GM19043 (cell line): ENCODE results near the gene LRTM1.

Experiments used
- ATAC-seq: cut with Tn5 transposase; IDR thresholded peaks from one replicate; pipeline ENCODE4 v1.9.1; 2021; ENCODE audit warnings: low read depth; ENCODE audit not compliant: unreplicated experiment

Gene LRTM1

DNA sequence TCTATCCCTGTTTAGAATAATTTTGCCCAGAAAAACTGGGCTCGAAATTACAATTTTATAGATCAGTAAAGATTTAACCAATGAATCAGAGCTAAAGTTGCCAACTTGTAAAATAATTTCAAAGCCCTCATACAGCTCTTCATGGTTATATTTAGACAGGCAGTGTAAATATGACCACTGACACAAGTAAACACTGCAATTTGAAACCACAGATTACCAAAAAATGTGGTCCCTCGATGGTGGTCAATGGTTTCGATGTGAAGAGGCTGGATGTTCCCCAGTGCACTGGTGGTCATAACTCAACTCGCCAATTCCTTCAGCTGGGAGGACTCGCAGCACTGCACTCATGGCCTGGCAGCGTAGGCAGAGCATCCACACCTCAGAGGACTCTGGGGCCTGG lies 28.6 kb downstream of the LRTM1 start:
- no peak for ATAC-seq

DNA sequence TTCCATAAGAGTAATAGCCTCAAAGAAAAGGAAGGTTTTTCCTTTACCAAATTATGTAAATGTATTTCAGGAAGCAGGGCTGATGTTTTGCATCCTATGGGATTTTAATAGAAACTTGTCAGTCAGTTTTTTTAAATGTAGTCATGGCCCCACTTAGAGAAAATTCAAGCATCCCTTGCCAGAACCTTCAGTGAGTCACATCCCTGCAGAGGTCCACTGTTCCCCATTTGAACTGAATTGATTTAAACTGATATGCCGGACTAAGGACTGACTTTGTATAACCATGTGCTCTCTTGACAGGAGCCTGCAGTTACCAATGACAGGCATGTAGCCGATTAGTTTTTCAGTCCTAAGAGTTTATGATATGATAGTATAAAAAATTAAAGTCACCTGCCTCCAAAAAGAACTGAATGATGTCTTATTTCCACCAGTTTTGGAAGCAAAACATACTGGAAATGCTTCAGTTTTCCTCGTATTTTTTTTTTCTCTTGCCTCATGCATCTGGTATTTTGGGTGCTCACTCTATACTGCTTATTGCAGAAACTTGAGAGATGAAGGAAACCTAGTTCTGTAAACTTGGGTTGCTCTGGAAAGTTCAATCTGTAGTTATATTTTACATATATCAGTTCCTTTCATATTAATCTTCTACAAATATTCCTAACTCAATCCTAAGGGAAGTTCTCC lies 30.7 kb downstream of the LRTM1 start:
- ATAC-seq: no peak

DNA sequence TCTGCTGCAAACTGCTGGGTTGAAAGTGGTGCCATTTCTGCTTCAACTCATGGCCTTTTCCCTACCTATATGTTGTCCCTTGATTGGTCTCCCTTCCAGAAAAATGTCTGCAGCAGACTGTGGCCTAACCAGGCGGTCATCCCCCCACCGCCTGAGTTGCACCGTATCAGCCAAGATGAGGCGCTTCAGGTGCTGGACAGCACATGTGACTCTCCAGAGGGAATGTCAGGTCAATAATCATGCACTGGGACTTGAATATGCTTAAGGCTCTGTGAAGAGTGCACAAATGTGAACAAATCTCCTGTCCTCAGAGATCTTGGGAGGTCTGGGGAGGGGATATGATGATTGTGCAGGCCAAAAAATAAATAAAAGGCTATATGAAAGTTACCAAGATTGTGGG lies 32.2 kb downstream of the LRTM1 start:
- no peak for ATAC-seq

DNA sequence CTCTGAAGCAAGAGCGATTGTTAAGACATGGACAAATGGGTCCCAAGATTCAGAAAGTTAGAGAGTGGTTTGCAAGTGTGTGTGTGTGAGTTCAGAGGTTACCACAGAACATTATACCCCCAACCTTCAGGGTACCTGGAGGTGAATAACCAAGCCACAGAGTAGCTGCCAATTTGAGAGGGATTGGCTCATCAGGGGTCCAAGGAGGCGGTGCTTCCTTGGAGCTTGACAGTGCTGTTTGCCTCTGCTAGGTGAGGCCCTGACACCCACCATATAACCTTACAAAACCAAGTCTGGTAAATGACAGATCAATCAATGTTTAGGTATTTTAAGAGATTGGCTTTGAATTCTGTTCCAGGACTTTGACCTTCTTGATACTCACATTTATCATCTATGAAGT lies 35.7 kb downstream of the LRTM1 start:
- no peak for ATAC-seq

DNA sequence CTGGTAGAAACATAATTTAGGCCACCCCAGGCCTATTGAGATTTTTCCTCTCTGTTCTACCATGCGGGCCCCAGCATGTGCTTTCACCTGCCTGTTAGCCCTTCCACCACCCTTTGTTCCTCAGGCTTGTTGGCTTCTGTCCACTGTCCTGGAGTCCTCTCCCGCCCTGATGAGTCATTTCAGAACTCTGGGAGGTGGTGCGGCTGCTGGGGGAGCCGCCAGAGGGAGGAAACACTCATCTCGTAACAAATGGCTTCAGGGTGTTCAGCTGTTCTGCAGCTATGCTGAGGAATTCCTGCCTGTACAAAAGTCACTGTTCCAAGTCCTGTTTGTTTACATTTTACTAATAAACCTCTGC lies 36.3 kb downstream of the LRTM1 start:
- ATAC-seq: no peak

DNA sequence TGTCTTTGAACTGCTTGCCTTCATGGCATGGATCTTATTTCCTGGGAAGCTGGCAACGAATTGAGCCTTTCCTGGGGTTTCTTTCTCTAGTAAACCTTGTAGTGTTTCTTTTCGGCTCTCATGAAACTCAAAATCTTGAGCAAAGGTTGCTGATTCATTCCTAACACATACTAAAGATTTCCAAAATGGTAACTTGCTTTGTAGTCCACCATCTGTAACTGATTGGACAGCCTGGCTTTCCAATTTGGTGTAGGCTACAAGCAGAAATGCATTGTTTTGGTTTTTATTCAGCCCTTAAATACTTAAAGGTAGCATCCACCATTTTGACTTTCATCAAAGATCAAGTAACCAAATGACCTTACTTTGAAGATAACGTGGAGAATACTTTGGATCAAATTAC lies 38.1 kb downstream of the LRTM1 start:
- no peak for ATAC-seq

DNA sequence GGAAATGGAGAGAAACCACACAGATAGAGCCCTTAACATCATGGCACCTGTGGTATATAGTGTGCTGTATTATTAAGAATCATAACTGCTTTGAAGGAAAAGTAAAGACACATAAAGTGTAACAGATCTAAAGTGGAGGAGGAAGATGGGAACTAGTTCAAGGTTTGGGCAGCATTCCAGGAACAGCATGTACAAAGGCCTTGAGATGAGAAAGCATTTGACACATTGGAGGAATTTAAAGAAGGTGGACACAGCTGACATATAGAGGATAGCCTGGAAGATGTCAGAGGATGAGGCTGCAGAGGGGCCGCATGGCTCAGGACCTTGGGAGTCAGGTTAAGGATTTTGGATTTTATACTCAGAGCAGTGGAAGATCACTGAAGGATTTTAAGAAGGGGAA lies 39.0 kb downstream of the LRTM1 start:
- no peak for ATAC-seq

DNA sequence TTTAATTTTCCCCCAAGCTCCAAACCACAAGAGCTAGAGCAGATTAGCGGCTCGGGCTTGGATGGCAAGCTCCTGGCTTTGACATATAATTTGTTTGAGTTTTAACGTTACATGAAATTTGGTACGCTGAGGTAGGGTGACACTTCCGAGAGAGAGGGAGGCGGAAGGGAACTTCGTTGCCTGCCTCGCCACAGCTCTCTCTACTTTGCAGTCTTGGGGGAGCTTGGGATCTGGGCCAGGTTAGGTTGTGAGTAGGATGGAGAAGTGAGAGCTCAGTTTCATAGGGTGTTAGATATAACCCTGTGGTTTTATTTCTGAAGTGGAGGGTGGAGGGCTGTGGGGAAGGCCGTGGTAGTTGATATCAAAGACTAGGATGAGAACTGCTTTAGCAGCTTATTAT lies 39.7 kb downstream of the LRTM1 start:
- no peak for ATAC-seq

DNA sequence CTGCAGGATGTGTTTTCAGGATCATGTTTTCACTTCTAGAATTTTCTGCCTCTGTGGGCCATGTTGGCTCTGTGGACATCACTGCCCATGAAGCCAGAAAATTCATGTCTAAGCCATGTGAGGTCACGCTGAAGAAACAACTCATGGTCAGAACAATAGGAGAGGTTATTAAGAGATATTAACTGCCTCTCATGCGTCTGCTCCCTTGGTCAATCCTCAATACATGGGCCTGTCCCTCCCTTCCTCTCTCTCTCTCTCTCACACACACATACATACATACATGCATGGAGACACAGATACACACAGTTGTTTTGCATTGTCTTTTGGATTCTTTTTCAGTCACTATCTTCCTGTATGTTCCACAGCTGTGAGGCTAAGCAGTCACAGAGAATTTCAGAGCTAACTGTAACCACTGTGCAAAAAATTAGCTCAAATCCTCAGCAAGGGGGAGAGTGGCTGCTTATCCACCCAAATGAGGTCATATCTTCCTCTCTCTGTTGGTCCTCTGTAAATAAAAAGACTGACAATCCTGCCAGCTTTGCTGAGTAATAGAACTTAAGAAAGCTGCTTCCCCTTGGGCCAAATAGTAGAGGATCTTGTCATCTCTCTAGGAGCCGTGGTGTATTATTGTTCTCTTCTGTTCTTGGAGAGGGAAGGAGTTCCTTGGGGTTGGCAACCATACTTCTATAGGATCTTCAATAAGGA lies 45.6 kb downstream of the LRTM1 start:
- ATAC-seq: no peak

DNA sequence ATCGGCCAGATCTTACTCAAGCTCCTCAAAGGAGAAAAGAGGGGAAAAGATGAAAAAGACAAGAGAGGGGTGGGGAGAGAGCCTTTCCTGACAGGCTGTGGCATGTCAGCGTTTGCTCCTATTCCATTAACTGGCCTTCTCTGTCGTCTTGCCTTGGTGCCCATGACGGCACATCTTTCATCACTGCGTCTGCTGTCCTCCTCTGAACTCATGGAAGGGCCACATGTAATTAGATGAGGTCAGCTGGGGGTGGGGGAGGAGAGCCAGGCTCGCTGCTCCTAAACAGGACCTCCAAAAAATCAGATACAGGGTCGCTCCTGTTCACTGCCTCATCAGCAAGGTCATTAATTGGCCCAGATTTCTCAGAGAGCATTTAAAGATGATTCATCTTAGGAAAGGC lies 49.7 kb downstream of the LRTM1 start:
- no peak for ATAC-seq

DNA sequence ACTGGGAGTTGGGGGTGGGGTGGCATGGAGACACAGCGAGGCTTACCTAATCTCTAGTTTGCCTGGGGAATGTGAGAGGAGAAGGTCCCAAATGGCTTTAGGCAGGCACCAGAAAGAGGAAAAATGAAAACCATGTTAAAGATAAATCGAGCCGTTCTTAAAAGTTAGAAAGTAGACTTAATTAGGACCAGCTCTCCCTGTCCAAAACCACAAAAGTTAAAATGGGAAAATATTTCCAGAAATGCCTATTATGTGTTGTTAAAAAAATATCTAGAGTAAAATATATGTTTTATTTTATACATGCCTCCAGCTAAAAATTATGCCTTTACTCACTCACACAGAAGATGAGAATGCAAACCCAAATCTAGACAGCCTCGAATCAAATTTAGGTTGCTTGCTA lies 50.1 kb downstream of the LRTM1 start:
- ATAC-seq: no peak

DNA sequence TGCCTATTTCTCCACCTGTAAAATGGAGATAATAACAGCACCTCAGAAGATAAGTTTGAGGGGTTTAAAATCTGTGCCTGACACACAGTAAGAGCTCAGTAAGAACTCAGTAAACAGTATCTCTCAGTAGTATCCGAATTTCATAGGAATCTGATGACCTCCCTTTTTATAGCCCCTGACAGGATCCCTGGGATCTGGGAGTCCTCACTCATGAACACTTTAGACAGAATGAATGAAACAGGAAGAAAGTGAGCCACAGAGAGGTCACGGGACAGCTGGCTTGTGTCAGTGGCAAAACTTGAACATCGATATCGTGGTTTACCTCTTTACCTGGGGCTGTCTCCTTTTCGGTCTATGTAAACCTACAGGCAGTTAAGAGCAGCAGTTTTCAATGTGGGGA lies 51.2 kb downstream of the LRTM1 start:
- ATAC-seq: no peak

DNA sequence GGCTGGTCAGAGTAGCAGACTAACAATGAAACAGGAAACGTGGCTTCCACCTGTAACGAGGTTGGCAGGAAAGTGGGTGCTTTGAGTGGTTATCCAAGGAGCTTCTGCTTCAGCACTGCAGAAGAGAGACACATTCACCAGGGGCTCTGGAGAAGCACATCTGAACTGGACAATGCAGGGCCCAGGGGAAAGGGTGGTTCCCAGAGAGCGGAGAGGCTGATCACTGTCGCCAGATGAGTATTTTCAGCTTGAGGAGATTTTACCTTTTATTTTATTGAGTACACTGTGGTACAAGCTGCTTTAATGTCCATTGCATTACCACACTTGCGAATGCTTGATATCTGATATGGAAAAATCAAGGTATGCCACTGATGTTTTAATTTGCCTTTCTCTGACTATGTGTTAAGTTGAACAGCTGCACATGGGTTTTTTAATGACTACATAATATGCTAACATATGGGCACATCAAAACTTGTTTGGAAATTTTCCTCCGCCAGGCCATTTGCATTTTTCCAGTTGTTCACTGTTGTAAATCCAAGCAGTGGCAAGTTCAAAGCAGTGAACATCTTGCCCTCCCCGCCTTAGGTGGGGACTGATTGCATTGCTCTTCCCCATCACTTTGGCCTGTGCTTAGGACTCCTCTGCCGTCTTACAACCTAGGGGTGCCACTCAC lies 52.1 kb downstream of the LRTM1 start:
- no peak for ATAC-seq

DNA sequence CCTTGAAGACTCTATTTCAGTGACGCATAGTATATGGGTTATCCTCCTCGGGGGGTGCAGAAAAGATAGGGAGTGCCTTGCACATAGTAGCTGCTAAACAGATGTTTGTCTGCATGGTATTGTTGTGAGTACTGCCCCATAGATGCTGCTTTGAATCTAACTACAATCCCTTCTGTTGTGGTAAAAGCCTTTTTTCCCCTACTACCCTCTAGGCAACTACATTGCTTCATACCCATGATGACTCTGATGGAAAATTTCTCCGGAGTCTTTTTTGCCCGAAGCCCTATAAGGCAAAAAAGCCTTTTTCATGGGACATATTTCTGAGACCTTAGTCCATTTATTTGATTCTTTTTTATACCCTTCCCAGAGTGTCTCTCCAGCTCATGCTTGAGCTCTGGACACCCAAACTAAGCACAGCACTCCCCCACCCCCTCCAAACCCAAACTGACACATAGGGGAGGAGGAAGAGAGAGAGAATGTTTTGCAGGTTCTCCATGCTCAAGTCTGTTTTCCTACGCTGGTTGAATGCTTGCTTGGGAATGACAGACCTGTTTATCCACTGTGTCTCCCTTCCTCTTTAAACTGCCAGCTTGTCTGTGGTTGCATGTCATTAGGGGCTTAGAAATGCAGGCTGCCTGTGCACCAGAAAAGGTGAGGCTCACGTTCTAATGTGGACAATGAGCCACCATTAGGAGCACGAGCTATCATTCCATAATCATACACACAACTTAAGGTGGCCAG lies 52.9 kb downstream of the LRTM1 start:
- ATAC-seq: no peak

DNA sequence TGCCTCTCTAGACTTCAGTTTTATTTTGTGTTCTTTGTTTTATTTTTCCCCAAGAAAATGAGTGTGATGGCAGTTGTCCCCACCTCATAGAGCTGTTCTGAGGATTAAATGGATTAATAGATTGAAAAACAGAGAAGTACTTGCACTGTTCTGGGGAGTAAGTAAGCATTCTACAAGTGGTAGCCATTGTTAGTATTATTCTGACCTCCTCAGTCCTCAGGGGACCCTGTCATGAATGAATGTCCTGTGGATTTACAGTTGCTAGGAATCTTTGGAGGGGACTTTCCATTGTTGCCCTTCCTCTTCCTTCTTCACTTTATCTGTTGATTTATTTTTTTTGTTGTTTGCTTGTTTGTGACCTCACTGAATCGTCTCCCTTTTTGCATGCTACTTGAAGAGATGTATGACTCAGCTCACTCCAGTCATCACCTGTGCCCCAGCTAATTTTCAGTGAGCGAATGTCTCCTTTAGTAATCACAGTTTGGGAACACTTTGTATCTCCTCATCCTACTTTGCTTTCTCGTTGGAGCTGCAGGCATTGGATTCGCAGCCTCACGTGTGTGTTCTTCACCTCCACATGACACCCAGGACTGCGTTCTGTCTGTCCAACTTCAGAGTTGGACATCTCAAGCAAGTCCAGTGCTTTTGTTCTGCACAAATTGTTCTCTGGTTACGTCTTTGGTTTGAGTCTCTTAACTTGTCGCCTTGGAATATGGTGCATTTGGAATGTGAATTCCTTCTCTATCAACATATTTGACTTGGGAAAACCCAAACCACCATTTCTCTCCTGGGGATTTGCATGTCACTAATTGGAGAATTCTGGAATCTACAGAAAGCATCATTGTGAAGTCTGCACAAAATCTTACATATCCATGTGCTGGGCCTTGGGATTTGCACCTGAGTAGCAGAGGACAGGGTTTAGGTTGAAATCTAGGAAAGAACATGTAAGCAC lies 54.5 kb downstream of the LRTM1 start:
- ATAC-seq: no peak

DNA sequence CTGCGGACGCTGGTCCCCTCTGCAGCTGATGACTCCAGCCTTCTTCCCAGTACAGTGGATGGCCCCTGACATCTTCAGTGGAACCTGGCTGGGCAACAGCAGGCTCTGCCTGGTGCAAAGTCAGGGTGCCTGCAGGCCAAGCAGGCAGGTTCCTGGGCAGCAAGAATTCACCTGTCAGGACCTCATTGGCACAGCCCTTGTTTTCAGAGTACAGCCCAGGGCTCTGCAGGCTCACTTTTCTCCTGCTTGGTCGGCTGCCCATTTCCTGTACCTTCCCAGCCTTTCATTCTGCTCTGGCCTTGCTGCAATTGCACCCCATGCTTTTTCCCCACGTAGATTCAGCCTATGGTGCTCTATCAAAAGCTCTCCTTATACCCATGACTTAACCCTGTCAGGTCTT lies 56.0 kb downstream of the LRTM1 start:
- no peak for ATAC-seq

DNA sequence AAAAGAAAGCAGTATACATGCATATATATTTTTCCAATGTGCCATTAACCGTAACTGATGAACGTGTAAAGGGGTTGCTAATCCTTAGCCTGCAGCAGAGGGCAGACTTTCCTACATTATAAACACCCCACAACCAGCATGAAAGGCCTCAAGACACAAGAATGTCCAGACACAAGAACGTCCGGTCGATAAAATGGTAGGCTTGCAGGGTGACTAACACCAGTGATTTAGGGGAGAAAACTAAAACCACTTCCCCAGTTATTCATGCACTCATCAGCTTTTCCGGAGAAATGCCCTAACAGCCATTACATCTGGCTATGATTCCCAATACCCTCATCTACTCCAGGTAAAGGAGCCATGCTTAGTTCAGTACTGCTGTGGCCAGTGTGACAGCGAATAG lies 57.4 kb downstream of the LRTM1 start:
- no peak for ATAC-seq
